Measurements from ENCODE around the gene ABCD2. TPM values are rescaled to one million over a fixed set of nuclear protein-coding genes. Genes with fewer than 3 reads are reported as not detected.

The ABCD2 gene
- 0.18 and 0.29 TPM in 2 replicates for total RNA-seq

DNA sequence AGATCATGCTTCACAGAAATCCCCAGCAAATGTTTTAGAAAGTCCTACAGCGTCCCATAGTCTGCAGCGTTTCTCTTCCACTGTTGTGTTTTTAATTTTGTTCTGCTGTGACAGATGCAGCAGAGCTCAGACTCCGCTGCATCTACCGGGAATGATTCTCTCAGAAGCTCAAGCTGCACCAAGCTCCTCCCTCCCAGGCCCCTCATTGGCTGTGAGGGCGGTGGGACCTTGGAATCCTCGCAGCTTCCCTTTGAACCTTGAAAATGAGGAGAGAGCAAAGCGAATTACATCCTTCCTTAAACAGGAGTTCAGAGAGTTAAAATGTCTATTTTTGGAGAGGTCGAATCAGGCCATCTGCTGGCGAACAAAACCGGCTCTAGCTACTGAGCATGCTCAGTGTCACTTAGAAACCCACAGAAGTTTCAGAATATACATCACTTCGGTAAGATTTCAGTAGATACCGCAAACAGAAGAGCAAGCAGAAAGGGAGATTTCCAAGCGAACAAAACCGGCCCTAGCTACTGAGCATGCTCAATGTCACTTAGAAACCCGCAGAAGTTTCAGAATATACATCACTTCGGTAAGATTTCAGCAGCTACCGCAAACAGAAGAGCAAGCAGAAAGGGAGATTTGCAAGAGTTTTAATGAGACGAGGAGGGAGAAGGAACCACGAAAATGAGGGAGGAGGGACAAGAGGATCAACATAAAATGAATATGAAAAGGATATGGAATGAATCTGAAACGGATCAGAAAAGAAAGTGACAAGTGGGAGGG is at the start of gene ABCD2:
TSS of gene ABCD2 (minus strand) at position 144 of the 774 bp plus-strand sequence. CDS start 188 bp downstream, outside the sequence.

Other genes starting within 250 kb of the ABCD2 start
- gene KIF21A, start 176.7 kb downstream of the ABCD2 start, total RNA-seq: 4.4 and 12.7 TPM in 2 replicates

All from myometrial cell (primary cell).